PC-9 (cell line): ENCODE measurements around the gene MYO1F.

Experiments used
- EZH2 ChIP-seq: fragments of 200-600 bp; sonication (generic); IDR thresholded peaks from 2 replicates; pipeline ENCODE4 v1.8.0; 2017; ENCODE audit warnings: antibody characterized with exemption, low read depth
- TF ChIP-seq, protein P1 (sequence below): fragments of 200-600 bp; sonication (generic); conservative IDR thresholded peaks from 2 replicates; pipeline ENCODE4 v1.6.1; 2017; ENCODE audit warnings: mixed run types, antibody characterized with exemption, mild to moderate bottlenecking, moderate library complexity

GRCh38 chr19:8615813-8616596 is 38.8 kb upstream of the MYO1F start:
- no peak for TF ChIP-seq EZH2
- TF ChIP-seq, protein P1, sequence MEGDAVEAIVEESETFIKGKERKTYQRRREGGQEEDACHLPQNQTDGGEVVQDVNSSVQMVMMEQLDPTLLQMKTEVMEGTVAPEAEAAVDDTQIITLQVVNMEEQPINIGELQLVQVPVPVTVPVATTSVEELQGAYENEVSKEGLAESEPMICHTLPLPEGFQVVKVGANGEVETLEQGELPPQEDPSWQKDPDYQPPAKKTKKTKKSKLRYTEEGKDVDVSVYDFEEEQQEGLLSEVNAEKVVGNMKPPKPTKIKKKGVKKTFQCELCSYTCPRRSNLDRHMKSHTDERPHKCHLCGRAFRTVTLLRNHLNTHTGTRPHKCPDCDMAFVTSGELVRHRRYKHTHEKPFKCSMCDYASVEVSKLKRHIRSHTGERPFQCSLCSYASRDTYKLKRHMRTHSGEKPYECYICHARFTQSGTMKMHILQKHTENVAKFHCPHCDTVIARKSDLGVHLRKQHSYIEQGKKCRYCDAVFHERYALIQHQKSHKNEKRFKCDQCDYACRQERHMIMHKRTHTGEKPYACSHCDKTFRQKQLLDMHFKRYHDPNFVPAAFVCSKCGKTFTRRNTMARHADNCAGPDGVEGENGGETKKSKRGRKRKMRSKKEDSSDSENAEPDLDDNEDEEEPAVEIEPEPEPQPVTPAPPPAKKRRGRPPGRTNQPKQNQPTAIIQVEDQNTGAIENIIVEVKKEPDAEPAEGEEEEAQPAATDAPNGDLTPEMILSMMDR: peak; percentile 98
